Limb (tissue), 2 donors: Measurements from ENCODE around the gene RACK1.
A peak's percentile ranks its signal among the peaks of the same experiment; 100 is the strongest.
"Not testable (repeated sequence)": the region's sequence is repeated elsewhere in the genome, so short reads cannot be mapped to it uniquely, and the experiment has no call there.

Experiments used
- DNase-seq, 2 donors: peaks; one replicate each; pipeline ENCODE4 v3.0.0-alpha.2; 2016; ENCODE audit errors: extremely low spot score in 2 of 2

Gene RACK1

GRCh38 chr5:181215997-181216989 lies 27.4 kb downstream of the RACK1 start:
- DNase-seq, result no peak

DNA sequence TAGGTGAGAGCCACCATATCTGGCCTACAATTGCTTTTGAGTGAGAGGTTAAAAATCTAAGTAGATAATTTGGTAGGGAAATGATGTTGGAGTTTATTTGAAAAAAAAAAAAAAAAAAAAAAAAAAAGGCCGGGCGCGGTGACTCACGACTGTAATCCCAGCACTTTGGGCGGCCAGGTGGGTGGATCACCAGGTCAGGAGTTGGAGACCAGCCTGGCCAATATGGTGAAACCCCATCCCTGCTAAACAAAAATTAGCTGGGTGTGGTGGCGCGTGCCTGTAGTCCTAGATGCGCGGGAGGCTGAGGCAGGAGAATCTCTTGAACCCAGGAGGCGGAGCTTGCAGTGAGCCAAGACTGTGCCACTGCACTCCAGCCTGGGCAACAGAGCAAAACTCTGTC lies 29.5 kb downstream of the RACK1 start:
- DNase-seq, result not testable (repeated sequence)

DNA sequence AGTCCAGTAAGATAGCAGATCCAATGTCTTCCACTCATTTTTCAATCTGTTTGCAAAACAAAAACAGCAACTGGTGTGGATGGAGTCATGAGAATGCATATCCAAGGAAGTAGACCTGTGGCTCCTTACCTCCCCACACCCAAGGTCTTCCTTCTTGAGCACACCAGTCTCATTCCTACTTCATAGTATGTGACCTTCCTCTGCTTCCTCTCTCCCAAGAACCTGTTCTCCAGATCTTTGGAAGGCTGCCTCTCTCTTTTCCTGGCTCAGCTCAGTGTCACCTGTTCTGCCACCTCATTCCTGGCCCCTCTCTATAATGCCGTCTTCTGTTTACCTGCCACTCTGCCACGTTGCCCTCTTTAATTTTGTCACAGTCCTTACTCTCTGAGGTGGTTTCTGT lies 30.8 kb downstream of the RACK1 start:
- DNase-seq, result no peak

DNA sequence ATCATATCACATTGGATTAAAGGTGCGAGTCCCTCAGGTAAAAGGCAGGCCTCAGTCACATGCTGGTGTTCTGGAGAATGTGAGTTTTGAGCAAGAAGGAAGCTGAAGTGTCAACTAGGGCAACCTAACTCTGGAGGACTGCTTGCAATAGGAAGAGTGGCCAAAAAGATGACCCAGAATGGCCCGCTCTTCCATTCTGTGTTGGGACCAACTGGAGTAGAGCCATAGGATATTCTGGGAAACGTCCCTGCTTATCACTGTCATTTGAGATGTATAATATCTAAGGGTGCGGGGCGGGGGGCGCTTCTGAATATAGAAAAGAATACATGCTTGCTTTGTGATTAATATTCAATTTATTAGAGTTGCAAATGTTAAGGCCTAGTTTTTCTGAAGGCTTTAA lies 31.6 kb downstream of the RACK1 start:
- DNase-seq, result no peak

DNA sequence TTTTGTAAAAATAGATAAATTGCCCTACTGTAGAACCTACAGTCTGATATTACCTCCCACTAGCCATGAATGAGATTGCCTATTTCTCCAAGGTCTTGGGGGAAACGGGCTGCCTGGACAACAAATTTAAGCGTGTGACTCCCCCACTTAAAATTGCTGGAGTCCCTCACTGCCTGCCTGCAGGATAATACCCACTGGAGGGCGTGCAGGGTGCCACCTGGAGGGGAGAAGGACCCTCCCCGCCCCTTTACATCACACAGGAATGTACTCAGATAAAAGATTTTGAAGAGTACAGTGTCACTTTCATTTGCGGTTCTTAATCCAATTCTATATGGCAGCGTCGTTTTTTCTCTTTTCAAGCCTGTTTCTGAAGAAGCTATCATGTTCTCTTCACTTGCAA lies 32.5 kb downstream of the RACK1 start:
- no peak for DNase-seq

GRCh38 chr5:181210698-181211097 lies 33.0 kb downstream of the RACK1 start:
- not testable (repeated sequence) for DNase-seq

DNA sequence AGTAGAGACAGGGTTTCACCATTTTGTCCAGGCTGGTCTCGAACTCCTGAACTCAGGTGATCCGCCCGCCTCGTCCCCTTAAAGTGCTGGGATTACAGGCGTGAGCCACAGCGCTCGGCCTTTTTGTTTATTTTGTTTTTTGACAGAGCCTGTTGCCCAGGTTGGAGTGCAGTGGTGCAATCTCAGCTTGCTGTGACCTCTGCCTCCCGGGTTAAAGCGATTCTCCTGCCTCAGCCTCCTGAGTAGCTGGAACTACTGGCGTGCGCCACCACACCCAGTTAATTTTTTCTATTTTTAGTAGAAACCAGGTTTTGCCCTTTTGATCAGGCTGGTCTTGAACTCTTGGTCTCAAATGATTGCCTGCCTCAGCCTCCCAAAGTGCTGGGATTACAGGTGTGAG lies 33.6 kb downstream of the RACK1 start:
- DNase-seq, result not testable (repeated sequence)

DNA sequence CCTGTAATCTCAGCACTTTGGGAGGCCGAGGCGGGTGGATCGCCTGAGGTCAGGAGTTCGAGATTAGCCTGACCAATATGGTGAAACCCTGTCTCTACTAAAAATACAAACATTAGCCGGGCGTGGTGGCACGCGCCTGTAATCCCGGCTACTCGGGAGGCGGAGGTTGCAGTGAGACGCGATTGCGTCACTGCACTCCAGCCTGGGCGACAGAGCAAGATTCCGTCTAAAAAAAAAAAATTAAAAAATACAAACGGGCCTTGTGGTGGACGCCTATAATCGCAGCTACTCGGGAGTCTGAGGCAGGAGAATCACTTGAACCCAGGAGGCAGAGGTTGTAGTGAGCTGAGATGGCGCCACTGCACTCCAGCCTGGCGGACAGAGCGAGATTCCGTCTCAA lies 34.7 kb downstream of the RACK1 start:
- not testable (repeated sequence) for DNase-seq

DNA sequence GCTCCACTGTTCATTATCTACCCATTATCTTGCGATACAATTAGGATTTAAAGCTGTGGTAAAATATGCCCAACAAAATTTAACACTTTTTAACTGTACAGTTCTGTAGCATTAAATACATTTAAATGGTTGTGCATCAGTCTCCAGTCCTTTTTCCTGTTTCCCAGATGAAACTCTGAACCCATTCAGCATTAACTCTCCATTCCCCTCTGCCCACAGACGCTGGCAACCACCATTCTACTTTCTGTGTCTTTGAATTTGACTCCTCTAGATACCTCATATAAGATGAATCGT lies 35.8 kb downstream of the RACK1 start:
- DNase-seq, result no peak

DNA sequence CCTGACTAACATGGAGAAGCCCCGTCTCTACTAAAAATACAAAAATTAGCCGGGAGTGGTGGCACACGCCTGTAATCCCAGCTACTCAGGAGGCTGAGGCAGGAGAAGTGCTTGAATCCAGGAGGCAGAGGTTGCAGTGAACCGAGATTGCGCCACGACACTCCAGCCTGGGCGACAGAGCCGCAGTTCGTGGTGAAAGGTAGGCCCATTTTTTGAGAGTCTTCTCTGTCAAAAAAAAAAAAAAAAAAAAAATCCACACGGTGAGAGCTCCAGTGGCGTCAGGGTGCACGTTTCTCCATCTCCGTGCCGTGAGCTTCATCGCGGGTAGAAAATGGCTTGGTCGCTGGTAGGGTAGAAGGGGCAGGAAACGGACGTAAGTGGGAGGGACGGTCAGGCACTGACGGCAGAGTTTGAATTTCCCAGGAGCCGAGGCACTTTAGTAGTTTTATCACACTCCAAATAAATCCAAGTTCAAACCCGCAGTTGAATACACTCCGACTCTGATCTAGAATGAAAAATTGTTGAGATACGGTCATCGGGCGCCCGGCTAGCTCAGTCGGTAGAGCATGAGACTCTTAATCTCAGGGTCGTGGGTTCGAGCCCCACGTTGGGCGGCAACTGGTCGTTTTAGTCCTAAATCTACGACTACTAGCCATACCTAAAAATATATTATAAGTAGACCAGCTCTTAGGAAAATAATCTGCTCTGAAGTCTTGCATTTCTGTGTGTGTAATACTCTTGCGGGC lies 36.3 kb downstream of the RACK1 start:
- DNase-seq, result peak; percentile 84 to 92

DNA sequence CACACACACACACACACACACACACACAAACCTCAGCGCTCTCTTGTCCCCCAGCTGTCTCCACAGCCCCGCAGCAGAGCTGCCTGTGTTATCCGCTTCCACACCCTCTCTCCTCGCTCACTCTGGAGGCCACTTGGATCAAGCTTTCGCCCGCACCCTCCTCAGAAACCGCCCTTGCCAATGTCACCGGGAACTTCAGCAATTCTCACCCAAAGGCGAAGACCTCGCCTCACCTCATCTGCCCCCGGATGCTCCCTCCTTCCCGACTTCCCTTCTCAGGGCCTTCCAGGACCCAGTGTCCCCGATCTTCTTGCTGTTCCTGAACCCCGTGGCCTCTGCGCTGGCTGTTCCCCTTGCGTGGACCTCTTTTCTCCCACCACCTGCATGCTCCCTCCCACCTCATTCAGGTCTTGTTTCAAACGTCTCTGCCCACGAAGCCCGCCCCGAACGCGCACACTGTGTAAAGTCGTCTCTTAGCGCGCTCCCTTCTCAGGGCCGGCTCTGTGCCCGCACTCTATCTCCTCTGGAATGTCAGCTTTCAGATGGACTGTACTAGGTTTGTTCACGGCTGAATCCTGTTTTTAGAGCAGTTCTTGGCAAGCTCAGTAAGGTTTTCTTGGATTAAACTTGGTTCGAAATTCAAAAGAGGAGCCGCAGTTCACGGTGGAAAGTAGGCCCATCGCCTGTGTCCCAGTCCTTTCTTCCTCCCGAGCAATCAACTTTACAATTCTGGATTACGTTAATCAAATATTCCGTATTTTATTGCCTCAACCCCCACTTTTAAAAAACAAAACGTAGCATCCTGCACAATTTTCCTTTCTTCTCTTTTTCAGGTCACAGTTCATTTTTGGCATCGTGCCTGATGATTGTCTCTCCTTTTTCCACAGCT lies 37.7 kb downstream of the RACK1 start:
- DNase-seq, result peak in 1 of 2 donors; percentile 57

DNA sequence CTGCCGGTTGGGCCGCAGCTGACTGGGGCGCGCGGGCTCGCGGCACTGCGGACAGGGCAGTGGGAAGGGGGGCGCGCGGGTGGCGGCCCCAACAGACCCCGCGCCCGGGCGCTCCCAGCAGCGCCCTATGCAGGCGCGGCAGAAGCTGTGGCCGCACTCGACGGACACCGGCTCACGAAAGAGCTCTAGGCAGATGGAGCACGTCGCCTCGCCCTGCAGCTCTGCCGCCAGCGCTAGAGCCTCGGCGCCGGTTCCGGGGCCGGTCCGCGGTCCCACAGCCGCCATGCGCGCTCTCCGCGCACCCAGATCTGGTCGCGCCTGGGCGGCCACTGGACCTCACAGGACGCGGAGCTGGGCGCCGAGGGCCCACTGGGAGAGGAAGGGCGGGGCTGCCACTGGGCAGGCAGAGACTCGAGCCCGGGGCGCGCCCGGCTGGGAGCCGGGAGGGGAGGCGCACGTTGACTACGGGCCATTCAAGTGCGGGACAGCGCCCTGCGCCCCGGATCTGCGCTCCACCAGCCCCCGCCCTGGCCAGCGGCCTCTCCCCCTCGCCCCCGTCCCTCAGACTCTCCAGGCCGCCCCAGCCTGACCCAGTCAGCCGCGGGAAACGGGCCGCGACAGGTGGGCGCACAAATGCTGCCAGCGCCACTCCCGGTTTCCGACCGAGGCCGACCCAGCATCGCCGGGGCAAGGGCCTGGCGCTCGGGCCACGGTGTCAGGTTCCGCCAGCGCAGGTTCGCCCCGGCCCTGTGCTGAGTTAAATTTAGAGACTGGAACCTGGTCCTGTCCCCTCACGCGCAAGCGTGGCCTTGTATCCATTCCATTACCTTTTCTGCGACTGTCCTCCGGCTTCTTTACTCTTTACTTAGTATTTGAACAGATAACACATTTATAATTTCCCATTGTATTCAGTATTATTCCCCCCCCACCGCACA lies 38.6 kb downstream of the RACK1 start, which contains the start of gene TRIM7:
TRIM7 (minus strand) TSS at position 371 of the 935 bp plus-strand sequence; CDS start at position 285, 86 bp downstream.
- peak in 1 of 2 donors; percentile 55 for DNase-seq

DNA sequence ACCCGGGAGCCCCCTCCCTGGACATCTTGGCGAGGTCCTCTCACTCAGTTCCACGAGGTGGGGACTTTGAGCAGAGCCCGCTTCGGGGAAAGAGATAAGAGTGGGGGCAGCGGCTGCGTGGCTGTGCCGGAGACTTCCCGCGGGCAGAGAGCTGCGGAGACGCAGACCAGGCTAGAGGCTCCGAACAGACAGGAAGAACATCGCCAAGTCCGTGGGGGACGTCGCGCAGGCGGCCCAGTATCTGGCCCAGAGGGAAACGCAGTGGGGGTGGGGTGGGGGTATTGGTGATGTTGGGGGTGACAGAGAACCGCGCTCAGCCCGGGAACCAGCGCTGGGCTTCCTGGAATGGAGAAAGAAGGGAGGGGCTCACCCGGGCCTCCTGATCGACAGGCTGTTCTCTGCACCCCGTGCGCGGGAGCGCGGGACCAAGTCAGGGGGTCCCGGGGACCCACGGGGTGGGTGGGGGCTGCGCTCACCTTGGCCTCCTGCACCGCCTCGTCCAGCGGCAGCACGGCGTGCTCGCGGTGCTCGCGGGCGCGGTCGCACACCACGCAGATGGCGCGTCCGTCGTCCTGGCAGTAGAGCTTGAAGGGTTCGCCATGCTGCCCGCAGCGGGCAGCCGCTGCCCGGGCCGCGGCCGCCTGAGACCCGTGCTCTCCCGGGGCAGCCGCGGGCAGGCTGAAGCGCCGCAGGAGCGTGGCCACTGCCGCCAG lies 39.4 kb downstream of the RACK1 start:
- peak in 1 of 2 donors; percentile 55 for DNase-seq

GRCh38 chr5:181203777-181204112 lies 40.0 kb downstream of the RACK1 start:
- DNase-seq, result peak in 1 of 2 donors; percentile 39

GRCh38 chr5:181203093-181203711 lies 40.5 kb downstream of the RACK1 start:
- DNase-seq, result peak in 1 of 2 donors; percentile 29

DNA sequence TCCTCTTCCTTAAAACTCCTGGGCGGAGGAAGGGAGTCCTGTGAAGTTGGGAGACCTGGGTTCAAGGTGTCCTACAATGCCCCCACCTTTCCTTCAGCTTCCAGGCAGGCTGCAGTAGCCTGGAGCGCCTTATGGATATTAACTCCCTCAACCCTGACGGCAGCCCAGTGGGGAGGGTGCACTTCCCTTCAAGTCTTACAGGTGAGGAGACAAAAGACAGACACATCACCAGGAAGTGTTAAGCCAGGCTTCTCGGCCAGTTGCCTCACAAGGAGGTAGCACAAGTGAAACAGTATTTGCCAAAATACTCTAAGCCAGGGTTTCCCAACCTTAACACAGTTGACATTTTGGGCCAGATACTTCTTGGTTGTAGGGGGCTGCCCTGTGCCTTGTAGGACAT lies 42.9 kb downstream of the RACK1 start:
- no peak for DNase-seq

GRCh38 chr5:181199881-181200638 lies 43.6 kb downstream of the RACK1 start:
- no peak for DNase-seq

- DNase-seq, result no peak
Observed at GRCh38 chr5:181198905-181199519, 44.7 kb downstream of the RACK1 start.
